Fibroblast of the conjunctiva (primary cell): ENCODE data around the gene TAP1.
A peak's percentile ranks its signal among the peaks of the same experiment; 100 is the strongest.

Experiments used
- DNase-seq: peaks from one replicate; pipeline ENCODE4 v3.0.0-alpha.2; 2010; ENCODE audit warnings: low read depth

TAP1 gene

GRCh38 chr6:32803416-32803815 lies 50.1 kb downstream of the TAP1 start:
- DNase-seq, result no peak

- DNase-seq, result no peak
Measured at GRCh38 chr6:32799740-32800139, 53.8 kb downstream of the TAP1 start.

GRCh38 chr6:32799168-32799567 lies 54.3 kb downstream of the TAP1 start:
- no peak for DNase-seq

- peak; percentile 44 for DNase-seq
Measured at GRCh38 chr6:32796848-32797776, 56.4 kb downstream of the TAP1 start.
